Stimulated activated CD4-positive, alpha-beta T cell treated with anti-CD3 and anti-CD28 coated beads, Interleukin-1b, Interleukin-23, amount 100 ng/mL, for 4 hours (primary cell): ENCODE measurements around the gene PIGU.
A peak's percentile ranks its signal among the peaks of the same experiment; 100 is the strongest.
"Not testable (repeated sequence)": the region's sequence is repeated elsewhere in the genome, so short reads cannot be mapped to it uniquely, and the experiment has no call there.

Experiments used
- DNase-seq, 2 donors: peaks; one replicate each; pipeline ENCODE4 v3.0.0-alpha.2; 2020; ENCODE audit warnings: low read depth in 2 of 2

PIGU gene

DNA sequence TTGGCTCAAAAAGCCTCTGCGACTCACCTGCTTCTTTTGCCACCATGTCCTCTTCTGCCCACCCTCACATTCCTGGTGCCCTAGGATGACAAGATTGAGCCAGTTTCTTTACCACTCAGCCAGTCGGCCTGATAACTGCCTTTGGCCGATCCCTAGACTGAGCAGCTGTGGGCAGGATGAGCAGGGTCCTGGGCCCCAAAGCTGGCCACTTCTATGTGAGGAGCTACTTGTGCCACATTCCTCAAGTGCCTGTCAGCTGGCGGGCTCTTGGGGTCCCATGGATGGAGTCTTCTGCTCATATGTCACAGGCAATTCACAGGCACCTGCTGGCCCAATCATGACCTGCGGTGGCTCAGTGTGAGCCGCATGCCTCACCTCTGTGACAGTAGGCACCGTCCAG, 144.1 kb downstream of the PIGU start:
- DNase-seq: no peak

DNA sequence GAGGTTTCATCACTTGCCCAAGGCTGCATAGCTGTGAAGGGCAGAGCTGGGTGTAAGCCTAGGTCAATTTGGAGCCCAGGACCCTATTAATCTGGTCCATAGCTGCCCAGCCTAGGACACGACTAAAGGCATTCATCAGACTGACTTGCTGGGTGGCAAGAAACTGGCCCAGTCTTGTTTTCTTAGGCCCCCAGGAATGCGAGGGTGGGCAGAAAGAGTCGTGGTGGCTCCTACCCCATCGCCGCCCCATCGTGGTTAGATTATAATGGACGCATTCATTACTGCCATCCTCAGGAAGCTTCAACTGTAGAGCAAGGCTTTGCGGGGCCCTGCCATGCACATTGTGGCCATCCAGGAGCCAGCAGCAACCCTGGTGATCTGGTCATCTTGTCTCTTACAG, 144.6 kb downstream of the PIGU start:
- DNase-seq: no peak

DNA sequence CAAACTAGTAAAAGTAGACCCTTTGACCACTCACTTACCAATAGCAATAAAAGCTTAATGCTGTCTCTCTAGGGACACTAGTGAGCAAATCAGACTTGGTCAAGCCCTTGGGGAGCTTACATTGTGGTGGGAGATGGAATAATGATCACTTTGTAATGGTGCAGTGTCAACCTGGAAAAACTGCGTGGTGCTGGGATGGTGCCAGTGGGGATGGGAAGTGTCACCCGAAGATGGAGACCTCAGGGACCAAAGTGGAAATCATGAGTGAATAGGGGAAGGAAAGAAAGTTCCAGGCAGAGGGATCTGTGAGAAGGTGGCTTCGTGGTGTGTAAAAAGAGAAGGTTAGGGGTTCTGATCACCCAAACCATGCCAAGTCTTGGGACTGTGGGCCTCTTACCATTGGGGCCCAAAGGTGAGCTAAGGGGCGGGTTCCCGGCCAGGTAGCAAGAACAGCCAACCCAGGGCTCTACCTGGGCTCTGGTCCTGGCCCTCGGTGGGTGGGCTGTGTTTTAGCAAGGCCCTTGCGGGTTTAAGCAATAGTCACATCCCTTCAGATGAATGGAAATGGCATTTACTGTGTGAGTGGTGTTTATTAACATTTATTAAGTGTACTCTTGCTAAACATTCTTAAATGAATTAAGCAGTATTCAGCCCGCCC, 145.2 kb downstream of the PIGU start:
- DNase-seq: no peak

DNA sequence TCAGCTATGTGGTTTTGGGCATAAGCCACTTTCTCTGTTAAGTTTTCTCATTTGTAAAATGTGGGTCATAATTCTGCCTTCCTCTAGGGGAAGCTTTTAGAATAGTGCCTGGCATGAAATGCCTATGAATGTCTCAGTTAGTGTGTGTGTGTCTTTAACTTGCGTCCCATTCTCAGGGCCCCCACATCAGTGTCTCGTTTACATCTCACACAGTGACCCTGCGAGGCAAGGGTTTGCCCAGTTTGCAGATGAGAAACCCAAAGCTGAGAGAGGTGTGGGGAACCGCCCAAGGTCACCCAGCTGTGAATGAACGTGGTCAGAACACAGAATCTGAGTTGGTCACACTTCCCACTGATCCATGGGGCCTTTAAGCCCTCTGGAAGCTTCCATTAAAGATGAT, 146.6 kb downstream of the PIGU start:
- no peak for DNase-seq

DNA sequence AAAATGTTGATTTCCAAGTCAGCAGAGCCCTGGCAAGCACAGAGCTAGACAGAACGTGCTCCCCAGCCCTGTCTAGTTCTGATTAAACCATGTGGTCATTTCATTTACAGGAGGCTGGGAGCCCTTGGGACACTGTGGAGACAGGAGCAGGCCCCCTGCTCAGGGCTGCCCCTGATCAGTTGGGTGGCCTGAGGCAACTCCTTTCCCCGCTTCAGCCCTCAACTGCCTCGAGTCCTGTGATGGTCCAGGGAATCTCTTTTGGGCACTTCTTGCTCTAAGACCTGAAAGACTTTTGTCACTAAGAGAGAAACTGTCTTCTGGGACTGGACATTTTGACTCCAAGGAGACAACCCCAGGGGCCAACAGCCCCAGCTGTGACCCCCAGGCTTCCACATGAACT, 147.2 kb downstream of the PIGU start:
- DNase-seq: no peak

DNA sequence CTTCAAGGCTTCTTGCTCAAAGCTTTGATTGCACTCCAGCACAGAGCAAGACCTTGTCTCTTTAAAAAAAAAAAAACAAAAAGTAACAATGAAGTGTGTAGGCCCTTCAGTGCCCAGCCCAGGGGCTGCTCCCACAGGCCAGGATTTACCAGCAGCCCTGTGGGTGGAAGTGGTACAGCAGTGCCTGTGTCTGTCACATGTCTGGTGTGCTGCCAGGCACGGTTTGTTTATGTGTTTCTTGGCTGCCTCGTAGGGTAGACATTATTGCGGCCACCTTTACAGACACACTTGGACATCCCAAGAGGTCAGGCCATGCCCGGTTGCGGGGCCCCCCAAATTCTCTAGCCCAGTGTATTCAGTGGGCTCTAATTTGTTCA, 148.0 kb downstream of the PIGU start:
- no peak for DNase-seq

DNA sequence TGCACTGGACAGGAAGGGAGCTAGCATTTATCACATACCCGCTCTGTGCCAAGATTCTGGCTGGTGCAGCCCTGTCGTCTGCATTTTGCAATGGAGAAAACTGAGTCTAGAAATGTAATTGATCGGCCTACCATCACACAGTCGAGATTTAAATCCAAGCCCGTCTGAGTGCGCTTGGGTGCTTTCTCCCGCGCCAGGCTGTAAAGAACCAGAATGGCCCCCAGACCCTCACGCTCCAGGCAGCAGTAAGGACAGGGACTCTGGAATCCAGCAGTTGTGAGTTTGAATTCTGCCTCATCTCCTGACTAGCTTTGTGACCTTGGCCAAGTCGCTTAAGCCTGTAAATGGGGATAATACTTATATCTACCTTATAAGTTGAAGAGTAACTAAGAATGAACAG, 149.9 kb downstream of the PIGU start:
- no peak for DNase-seq

DNA sequence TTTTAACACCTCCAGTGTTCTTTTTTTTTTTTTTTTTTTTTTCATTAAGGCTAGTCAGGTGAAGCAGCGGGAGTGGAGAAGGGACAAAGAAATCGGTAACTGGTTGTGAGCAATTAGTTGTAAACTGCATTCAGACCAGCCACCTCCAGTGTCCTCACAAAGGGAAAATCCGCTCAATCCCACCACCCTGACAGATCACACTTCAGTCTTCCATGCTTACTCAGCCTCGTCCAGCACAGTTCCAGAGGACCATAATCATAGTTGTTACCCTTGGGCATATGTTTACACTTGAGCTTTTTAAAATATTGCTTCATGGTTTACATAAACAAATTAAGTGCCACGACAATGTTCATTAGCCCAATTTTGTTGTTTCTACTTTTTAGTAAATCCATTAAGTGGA, 150.4 kb downstream of the PIGU start:
- no peak for DNase-seq

DNA sequence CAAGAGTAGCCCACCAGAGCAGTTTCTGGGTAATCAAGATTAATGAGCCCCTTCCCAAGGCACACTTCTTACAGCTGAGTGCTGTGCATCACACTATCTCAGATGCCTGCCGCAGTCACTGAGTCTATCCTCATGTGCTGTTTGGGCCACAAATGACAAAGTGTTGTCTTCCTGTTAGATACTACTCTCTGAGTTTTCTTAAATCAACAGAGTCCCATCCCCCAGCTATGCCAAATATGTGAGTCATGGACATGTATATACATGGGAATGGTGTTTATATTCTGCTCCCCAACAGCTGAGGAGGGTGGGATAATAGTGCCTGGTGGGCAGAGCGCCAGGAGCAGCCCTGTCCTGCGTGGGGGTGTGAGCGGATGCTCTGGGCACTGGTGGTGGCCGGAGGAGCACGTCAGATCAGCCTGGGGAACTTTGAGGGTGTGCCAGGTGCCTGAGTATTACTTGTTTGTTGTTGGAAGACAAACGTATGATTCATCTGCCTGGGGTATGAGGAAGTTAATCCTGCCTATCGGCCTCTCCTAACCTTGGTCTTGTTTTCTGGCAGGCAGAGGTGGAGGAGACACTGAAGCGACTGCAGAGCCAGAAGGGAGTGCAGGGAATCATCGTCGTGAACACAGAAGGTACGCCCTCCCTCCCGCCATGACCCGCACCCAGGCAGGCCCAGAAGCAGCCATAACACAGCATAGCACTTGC, 151.0 kb downstream of the PIGU start:
- DNase-seq: no peak

DNA sequence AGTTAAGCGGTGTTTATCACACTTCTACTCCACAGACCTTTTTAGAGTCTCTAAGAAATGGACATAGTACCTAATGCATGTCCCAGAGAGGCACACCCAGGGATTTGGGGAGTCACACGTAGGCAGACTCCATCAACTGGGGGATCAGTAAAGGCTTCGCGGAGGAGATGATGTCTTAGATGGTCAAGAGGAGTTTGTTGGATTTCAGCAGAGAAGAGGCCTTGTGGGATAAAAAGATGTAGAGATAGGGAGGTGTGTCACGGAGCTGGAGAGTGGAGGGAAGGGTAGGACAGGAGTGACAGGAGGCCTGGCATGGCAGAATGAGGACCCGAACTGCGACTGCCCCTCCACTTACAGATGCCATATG, 151.6 kb downstream of the PIGU start:
- no peak for DNase-seq

DNA sequence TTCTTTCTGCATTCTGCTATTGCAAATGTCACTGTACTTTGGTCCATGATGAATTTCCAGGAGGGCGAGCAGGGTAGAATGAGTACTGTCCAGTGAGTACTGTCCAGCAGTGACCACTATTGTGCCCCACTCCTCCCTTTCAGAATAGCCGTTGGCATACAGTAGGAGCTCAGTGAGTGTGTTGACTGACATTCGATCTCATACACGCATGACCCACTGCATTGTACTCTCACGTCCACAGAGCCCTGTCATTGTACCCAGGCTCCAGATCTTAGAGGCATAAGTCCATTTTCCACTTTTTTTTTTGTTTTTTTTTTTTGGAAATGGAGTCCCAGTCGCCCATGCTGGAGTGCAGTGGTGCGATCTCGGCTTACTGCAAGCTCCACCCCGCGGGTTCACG, 152.5 kb downstream of the PIGU start:
- no peak for DNase-seq

DNA sequence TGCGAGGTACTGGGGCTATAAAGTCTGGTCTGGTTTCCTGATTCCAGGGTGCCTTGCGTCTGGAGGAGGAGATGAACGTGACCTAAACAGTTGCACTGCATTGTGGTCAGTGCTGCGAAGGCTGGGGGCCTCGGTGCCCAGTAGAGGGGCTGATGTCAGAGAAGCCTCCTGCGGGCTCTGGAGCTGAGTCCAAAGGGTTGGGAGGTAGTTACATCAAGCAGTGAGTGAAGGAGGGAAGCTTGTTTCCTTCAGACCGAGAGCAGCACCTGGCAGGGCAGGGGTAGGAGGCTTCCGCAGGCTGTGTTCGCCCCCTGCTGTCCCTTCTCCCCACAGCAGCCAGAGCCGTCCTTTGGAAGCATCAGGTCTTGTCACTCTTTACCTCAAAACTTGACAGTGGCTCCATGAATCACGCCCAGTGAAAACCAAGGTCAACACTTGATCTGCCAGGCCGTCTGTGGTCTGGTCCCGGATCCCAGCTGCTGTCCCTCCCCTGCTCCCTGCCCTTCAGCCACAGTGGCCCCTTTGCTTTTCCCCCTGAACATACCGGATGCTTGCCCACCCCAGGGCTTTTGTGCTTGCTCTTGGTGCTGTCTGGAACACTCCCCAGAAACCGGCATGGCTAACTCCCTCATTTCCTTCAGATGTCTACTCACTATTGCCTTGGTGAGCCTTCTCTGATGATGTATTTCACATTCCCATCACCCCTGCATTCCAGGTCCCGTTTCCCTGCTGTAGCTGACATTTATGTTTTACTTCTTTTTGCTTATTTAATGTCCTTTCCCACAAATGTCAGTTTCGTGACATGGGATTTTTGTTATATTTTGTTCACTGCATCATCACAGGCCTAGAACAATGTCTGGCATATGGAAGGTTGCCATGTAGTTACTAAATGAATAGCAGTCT, 153.7 kb downstream of the PIGU start:
- DNase-seq: peak; percentile 32 to 41

DNA sequence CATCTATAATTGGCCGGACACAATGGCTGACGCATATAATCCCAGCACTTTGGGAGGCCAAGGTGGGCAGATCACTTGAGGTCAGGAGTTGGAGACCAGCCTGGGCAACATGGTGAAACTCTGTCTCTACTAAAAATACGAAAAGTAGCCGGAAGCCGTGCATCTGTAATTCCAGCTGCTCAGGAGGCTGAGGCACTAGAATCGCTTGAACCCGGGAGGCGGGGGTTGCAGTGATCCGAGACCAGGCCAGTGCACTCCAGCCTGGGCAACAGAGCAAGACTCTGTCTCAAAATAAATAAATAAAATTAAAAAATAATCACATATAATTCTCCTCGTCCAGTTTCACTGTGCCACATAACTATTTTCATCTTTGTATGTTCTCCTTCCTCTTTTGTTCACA, 157.1 kb downstream of the PIGU start:
- DNase-seq: not testable (repeated sequence)

DNA sequence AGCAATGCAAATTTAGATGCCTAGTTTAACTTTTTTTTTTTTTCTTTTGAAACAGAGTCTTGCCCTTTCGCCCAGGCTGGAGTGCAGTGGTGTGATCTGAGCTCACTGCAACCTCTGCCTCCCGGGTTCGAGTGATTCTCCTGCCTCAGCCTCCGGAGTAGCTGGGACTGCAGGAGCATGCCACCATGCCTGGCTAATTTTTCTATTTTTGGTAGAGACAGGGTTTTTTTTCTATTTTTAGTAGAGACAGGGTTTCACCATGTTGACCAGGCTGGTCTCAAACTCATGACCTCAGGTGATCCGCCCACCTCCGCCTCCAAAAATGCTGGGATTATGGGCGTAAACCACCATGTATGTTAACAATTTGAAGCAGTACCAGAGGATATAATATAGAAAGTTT, 158.0 kb downstream of the PIGU start:
- not testable (repeated sequence) for DNase-seq

DNA sequence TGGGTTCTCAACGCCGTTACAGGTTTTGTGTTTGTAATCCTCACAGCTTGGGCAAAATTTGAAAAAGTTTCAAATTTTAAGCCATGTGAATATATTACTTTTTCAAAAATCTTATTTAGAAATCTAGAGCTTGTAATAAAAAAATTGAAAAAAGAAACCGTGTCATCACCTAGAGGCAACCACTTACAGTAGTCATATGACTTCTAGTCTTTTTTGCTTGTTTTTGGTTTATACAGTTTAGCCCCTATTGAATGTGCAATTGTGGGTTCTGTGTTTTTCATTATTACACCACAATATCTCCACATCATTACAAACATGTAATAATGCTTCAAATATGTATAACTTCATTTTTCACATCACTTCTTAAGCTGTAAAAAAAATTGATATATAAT, 159.8 kb downstream of the PIGU start:
- no peak for DNase-seq

DNA sequence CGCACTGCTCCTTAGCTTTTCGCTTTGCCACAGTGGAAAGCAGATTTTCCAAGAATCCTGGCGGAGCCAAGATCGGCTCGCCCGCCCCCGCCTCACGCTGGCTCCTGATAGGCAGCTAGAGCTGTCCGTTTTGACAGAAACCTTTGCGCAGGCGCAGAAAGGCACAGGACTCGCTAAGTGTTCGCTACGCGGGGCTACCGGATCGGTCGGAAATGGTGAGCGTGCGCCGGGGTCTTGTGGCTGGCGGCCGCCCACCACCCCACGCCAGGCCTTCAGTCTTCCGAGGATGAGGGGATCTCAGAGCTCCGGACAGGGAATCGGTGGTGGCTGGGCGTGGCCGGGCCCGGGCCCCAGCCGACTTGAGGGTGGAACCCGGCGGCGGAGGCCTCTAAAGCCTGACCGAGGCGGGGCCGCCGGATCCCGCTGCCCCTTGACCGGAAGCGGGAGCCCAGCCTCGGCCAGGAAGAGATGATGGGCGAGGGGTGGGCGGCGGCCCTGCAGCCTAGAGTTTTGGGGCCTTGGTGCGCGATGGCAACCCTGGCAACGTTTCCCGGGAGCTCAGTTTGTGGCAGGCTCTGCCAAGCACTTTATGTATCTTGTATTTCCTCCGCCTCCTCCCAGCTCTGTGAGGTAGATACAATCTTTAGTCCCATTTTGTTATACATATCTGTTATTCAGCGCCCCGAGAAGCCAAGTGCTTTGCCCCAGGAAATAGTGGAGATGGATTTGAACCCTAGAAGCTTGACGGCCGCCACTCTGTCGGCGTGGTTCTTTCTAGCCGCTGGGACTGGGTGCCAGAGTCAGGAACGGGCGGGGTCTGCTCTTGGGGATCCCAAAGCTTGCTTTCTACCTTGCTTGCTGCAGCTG, 160.4 kb downstream of the PIGU start, which contains the start of gene DYNLRB1:
Gene DYNLRB1, plus strand, starts transcription at position 176 of the 867 bp plus-strand sequence. Its CDS starts 37 bp downstream, at position 213.
- DNase-seq: peak; percentile 91 to 92

DNA sequence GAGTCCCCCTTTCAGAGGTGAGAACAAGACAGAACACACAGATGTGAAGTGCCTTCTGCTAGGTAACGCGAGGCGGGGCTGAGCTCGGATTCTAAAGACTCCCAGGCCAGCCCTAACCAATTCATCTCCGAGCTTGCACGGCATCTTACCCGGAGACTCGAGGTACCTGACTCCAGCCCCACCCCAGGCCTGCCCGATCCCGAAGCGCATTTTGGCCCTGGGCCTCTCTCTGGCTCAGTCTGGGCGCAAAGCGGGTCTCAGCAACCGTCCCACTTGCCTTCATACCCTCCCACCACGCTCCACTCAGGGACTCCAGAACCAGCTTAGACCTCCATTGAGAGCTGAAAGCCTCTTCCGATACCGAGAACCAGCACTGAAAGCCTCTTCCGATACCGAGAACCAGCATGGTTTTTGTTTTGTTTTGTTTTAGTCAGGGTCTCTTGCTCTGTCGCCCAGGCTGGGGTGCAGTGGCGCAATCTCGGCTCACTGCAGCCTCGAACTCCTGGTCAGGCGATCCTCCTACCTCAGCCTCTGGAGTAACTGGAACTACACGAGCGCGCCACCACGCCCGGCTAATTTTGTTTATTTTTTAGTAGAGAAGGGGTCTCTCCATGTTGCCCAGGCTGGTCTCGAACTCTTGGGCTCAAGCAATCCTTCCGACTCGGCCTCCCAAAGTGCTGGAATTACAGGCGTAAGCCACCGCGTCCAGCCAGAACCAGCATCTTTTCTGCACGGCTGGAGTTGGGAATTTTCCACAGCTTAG, 161.2 kb downstream of the PIGU start:
- DNase-seq: peak; percentile 37 to 58

DNA sequence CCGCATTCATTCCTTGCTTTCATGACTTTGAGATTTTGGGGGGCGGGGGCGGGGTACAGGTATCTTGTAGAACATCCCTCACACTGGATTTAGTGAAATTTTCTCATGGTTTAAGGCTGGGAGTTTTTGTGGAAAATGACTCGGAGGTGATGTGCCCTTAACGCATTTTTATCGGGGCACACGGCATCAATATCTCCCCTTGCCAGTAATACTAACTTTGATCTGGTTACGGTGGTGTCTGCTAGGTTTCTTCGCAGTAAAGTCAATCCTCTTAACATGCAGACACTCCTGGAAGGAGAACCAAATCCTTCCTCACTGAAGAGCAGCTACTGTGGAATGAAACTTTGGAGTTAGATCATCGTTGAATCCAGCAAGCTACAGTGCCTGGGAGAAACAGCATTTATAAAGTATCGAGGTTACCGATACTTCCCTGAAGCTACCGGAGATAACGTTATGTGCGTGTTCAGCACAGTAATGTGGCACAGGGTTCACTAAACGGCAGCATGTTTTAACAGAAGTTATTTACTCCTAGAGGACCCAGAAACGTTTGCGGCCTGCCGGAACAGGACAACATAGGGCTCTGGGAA, 161.9 kb downstream of the PIGU start:
- no peak for DNase-seq

DNA sequence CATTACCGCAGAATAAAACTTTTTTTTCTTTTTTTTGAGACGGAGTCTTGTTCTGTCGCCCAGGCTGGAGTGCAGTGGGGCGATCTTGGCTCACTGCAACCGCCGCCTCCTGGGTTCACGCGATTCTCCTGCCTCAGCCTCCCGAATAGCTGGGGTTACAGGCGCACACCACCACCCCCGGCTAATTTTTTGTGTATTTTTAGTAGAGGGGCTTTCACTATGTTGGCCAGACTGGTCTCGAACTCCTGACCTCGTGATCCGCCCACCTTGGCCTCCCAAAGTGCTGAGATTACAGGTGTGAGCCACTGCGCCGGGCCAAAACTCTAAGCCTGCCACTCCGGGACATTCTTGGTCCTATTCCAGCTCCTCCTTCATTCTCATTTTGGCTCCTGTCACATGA, 162.9 kb downstream of the PIGU start:
- not testable (repeated sequence) for DNase-seq

DNA sequence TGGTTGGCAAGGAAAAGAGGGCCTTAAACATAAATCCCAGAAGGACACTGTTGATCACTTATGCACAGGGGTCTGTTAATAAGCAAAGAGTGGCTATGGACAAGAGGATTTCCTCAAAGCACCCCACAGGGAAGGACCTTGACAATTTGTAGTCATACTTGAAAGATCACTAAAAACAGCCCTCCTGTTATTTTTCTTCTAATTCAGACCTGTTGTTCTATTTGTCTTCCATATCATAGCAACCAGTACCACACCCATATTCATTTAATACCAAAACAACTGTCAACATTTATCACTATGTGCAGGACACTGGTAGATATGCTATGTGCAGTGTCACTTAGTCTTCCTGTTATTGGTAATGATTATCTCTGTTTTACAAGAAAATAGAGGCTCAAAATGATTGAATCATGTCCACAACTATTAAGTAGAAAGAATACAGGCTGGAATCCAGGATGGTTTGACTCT, 163.9 kb downstream of the PIGU start:
- DNase-seq: no peak
